MCF 10A (cell line): Measurements from ENCODE around the gene POU2F2. TPM values are rescaled to one million over a fixed set of nuclear protein-coding genes. Genes with fewer than 3 reads are reported as not detected.

ENCODE experiments used
- BruUV-seq: library from RNA; stranded (reverse); fragments of 400-500 nt; replicated peaks from 2 replicates; lab custom pipeline; 2021; lab: Mats Ljungman, UMichigan
- CTCF ChIA-PET: fragments of 300-600 bp; sonication (Branson Sonifier 250); formaldehyde crosslinking; extraction: SDS; loops from one replicate; lab custom pipeline; 2021; ENCODE audit warnings: antibody characterized with exemption, inconsistent platforms; lab: Yijun Ruan, JAX
- POLR2A ChIA-PET: fragments of 300-600, 350-650 bp; sonication (Branson Sonifier 250); formaldehyde crosslinking; extraction: SDS; loops from one replicate; lab custom pipeline; 2020; ENCODE audit warnings: antibody characterized with exemption, inconsistent platforms; lab: Yijun Ruan, JAX
- DNase-seq: peaks from one replicate; pipeline ENCODE4 v3.0.0-alpha.2; 2018; ENCODE audit not compliant: unreplicated experiment
- H3K27ac Mint-ChIP-seq: one replicate; pipeline ENCODE4 v1.8.0; 2022; ENCODE audit warnings: mild to moderate bottlenecking, low read depth, mixed read lengths; ENCODE audit not compliant: unreplicated experiment
- H3K27me3 Mint-ChIP-seq: one replicate; pipeline ENCODE4 v1.8.0; 2022; ENCODE audit warnings: mixed read lengths; ENCODE audit not compliant: insufficient read depth, unreplicated experiment
- H3K36me3 Mint-ChIP-seq: one replicate; pipeline ENCODE4 v1.8.0; 2022; ENCODE audit warnings: mild to moderate bottlenecking, moderate library complexity, mixed read lengths; ENCODE audit not compliant: insufficient read depth, unreplicated experiment
- H3K4me1 Mint-ChIP-seq: one replicate; pipeline ENCODE4 v1.8.0; 2022; ENCODE audit warnings: mixed read lengths; ENCODE audit not compliant: insufficient read depth, unreplicated experiment
- H3K4me3 Mint-ChIP-seq: one replicate; pipeline ENCODE4 v1.8.0; 2022; ENCODE audit warnings: mild to moderate bottlenecking, moderate library complexity, mixed read lengths; ENCODE audit not compliant: unreplicated experiment
- H3K9me3 Mint-ChIP-seq: one replicate; pipeline ENCODE4 v1.8.0; 2022; ENCODE audit warnings: mixed read lengths; ENCODE audit not compliant: unreplicated experiment
- intact Hi-C: fragments of 100-400 bp; cut with micrococcal nuclease; formaldehyde crosslinking; loops from 2 replicates; pipeline ENCODE4 v1.14.1; 2022
- total RNA-seq: library from RNA; stranded (reverse); gene quantifications from 2 replicates; pipeline ENCODE4 v1.2.3, GENCODE V29; 2022
- TF ChIP-seq, protein P1 (sequence below): fragments of 200-600 bp; IDR thresholded peaks from one replicate; pipeline ENCODE4 v1.8.0; 2022; ENCODE audit warnings: antibody characterized with exemption, mild to moderate bottlenecking; ENCODE audit not compliant: unreplicated experiment

POU2F2 gene
- total RNA-seq, 1 experiment from 2014 or later, result 0.70 TPM

DNA sequence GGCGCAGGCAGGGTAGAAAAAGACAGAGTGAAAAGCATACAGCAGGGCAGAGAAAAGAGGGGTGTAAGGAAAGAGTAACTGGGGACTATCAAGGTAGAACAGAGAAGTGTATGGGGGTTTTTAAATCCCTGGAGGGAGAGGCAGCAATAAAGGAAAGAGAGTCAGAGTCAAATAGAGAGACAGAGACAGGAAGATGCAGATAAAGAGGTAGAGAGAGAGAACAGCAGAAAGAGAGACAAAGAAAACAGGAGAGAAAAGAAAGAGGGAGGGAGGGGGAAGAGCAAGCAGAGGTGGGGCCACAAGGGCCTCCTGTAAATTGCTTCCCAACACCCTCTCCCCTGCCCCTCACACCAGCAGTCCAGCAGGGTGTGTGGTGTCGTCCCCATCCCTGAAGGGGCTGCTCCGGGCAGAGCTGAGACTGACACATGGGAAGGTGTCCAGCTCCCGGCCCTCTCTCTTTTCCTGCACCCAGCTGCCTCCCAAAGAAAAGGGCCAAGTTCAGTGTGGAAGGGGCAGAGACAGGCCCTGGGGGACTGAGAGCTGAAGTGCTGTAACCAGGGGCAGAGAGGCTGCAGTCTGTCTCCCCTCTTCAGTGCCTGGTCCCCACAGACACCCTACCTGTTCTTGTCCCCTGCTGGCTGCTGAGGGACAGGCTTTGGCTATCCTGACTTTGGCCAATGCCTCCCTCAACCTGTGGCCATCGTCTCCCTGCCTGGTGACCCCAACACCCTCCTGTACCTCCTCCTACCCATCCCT lies 17.4 kb upstream of the POU2F2 start:
- ChIA-PET POLR2A (interaction anchor here (0.7 to 1.5 kb wide), 3 partner anchors 10 to 834 kb away, joined by 3 to 4 read pairs (median 3); no protein-coding TSS in a partner anchor), CTCF (interaction anchor here (0.9 to 1.1 kb wide), 2 partner anchors 34 to 35 kb away, joined by 3 to 4 read pairs; no protein-coding TSS in a partner anchor)
- Mint-ChIP-seq H3K9me3 (no peaks in the 10 kb centered on the region), H3K4me3 (no peak overlapping the region), H3K4me1 (peaks cover 6% of the 10 kb centered on the region), H3K27ac (no peak overlapping the region), H3K36me3 (no peaks in the 10 kb centered on the region), H3K27me3 (peaks cover 71% of the 10 kb centered on the region)
- no TSS peak for BruUV-seq
- intact Hi-C loops, result no loop called here
- TF ChIP-seq, protein P1, sequence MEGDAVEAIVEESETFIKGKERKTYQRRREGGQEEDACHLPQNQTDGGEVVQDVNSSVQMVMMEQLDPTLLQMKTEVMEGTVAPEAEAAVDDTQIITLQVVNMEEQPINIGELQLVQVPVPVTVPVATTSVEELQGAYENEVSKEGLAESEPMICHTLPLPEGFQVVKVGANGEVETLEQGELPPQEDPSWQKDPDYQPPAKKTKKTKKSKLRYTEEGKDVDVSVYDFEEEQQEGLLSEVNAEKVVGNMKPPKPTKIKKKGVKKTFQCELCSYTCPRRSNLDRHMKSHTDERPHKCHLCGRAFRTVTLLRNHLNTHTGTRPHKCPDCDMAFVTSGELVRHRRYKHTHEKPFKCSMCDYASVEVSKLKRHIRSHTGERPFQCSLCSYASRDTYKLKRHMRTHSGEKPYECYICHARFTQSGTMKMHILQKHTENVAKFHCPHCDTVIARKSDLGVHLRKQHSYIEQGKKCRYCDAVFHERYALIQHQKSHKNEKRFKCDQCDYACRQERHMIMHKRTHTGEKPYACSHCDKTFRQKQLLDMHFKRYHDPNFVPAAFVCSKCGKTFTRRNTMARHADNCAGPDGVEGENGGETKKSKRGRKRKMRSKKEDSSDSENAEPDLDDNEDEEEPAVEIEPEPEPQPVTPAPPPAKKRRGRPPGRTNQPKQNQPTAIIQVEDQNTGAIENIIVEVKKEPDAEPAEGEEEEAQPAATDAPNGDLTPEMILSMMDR, result no peak
- DNase-seq, result no peak

DNA sequence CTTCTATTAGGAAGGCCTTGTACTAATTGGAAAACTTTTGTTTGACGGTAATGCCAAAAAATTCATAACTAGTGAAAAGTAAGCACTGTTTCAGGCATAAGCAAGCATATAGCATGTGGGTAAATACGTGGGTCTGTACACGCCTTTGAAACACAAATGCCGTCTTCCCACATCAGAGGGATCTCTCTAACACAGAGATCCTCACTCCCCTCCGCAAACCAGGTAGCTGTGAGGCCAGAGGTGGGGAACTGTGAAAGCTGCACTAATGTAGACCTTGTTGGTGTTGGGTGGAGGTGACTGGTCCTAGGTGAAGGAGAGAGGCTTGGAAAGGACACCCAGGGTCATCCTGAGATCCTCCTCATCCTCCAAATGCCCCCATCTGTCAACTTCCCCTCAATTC lies 16.0 kb upstream of the POU2F2 start:
- TF ChIP-seq, protein P1, result no peak
- ChIA-PET POLR2A (interaction anchor here (0.6 to 1.2 kb wide), 3 partner anchors 9 to 68 kb away, joined by 3 read pairs; no protein-coding TSS in a partner anchor), CTCF (interaction anchor here (1.1 kb wide), 1 partner anchor 37 kb away, joined by 4 read pairs; no protein-coding TSS in a partner anchor)
- intact Hi-C loops, result no loop called here
- peaks cover 58% of the 10 kb centered on the region for H3K27me3 Mint-ChIP-seq
- H3K36me3 Mint-ChIP-seq, result no peaks in the 10 kb centered on the region
- no peaks in the 10 kb centered on the region for H3K9me3 Mint-ChIP-seq
- no peak for DNase-seq
- peaks cover 6% of the 10 kb centered on the region for H3K4me1 Mint-ChIP-seq
- H3K4me3 Mint-ChIP-seq, result no peak overlapping the region
- H3K27ac Mint-ChIP-seq, result no peak overlapping the region
- no TSS peak for BruUV-seq

DNA sequence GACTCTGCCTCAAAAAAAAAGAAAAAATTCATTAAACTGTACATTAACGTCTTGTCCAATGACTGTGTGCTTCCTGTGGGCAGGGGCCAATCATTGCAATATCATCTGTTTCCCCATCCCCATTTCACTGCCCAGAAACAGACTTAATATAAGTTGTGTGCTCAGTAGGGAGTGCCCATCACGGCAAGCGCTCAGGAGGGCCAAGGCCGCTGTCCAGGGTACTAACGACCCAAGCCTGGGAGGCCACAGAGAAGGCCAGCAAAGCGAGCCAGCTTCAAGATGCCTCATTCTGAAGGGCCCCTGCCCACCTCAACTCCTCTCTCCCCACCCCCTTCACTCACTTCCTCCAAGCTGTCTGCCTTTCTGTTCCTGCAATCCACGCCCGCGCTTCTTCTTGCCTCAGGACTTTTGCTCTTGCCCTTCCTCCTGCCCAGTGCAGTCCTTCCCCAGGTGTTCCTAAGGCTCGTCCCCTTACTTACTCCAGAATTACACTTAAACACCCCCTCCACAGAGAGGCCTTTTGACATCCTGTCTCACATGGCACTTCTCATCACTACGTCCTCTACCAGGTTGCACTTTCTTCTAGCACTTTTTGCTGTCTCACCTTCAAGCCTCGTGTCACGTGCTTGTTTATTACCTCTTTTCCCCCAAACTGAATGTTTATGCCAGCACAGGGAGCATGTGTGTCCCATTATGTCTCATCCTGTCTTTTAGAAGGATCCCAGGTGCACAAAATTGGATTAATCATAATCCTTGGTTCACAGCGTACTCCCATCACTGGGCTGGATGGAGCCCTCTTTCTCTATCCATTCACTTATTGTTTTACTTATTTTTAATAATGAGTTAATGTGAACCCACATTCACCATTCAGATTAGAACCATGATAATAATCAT lies 11.3 kb upstream of the POU2F2 start:
- no TSS peak for BruUV-seq
- TF ChIP-seq, protein P1, result no peak
- H3K27ac Mint-ChIP-seq, result no peak overlapping the region
- H3K9me3 Mint-ChIP-seq, result no peaks in the 10 kb centered on the region
- H3K36me3 Mint-ChIP-seq, result no peaks in the 10 kb centered on the region
- no peak overlapping the region for H3K4me3 Mint-ChIP-seq
- H3K27me3 Mint-ChIP-seq, result peaks cover 38% of the 10 kb centered on the region
- ChIA-PET CTCF (no interaction called here), POLR2A (no interaction called here)
- intact Hi-C loops, result no loop called here
- peak; percentile 39 for DNase-seq
- no peaks in the 10 kb centered on the region for H3K4me1 Mint-ChIP-seq
